K562 (cell line): ENCODE data around the gene IGF1R. TPM values are rescaled to one million over a fixed set of nuclear protein-coding genes. Genes with fewer than 3 reads are reported as not detected.

ENCODE experiments used
- ATAC-seq: fragments of 200-7000 bp; cut with Tn5 transposase; 3 replicates; pipeline ENCODE4 v1.9.1; 2020; ENCODE audit warnings: moderate library complexity
- BruUV-seq: library from RNA; stranded (reverse); fragments of 400-500 nt; replicated peaks from 2 replicates; lab custom pipeline; 2021; lab: Mats Ljungman, UMichigan
- CTCF ChIA-PET: fragments of 300-600 bp; formaldehyde crosslinking; extraction: SDS; loops from one replicate; lab custom pipeline; 2021; ENCODE audit warnings: low intra/inter-chr PET ratio; lab: Yijun Ruan, JAX
- POLR2A ChIA-PET: fragments of 300-600, 350-650 bp; sonication (Branson Sonifier 250); formaldehyde crosslinking; extraction: SDS; loops from one replicate; lab custom pipeline; 2021; ENCODE audit warnings: antibody characterized with exemption, inconsistent platforms; lab: Yijun Ruan, JAX
- DNase-seq, 4 experiments: peaks; one replicate each; pipeline versions ENCODE4 v3.0.0 to v3.0.0-alpha.2; 2011 to 2018; ENCODE audit warnings: low spot score in 3 of 4, mixed read lengths in 3 of 4; ENCODE audit errors: extremely low read depth in 1 of 4
- FAIRE-seq: peaks from 2 replicates; lab custom pipeline; 2011; peaks lifted over from hg19 to GRCh38; lab: Jason Lieb, UNC
- H2AFZ ChIP-seq: 2 replicates; pipeline ENCODE4 v1.6.0; 2011; ENCODE audit warnings: low read depth, low read length, control low read depth, inconsistent platforms
- H3K27ac ChIP-seq: fragments of 200-600 bp; 3 replicates; pipeline ENCODE4 v1.8.0; 2011; ENCODE audit warnings: low read depth, mild to moderate bottlenecking, control low read depth, inconsistent platforms, low read length, moderate library complexity, mixed read lengths; ENCODE audit errors: extremely low read depth
- H3K27me3 ChIP-seq, 2 experiments: fragments of 300-600 bp in 1 of 2; 2 replicates in 1 of 2; 3 replicates in 1 of 2; pipeline versions ENCODE4 v1.6.0 to v1.8.0; 2011; ENCODE audit warnings: inconsistent platforms in 2 of 2, low read length in 2 of 2, mild to moderate bottlenecking in 1 of 2, mixed read lengths in 1 of 2, moderate library complexity in 1 of 2; ENCODE audit not compliant: control insufficient read depth in 2 of 2, insufficient read depth in 2 of 2
- H3K36me3 ChIP-seq: fragments of 300-600 bp; 3 replicates; pipeline ENCODE4 v1.8.0; 2011; ENCODE audit warnings: mild to moderate bottlenecking, low read length, inconsistent platforms; ENCODE audit not compliant: control insufficient read depth, insufficient read depth
- H3K4me1 ChIP-seq, 2 experiments: fragments of 200-600 bp in 1 of 2; replicated peaks in 1 of 2; 2 replicates in 1 of 2; 3 replicates in 1 of 2; pipeline versions ENCODE4 v1.5.1 to v1.8.0; 2011; ENCODE audit warnings: inconsistent platforms in 2 of 2, low read length in 2 of 2, mild to moderate bottlenecking in 1 of 2, mixed read lengths in 1 of 2, moderate library complexity in 1 of 2; ENCODE audit not compliant: control insufficient read depth in 2 of 2, insufficient read depth in 2 of 2
- H3K4me2 ChIP-seq: 2 replicates; pipeline ENCODE4 v1.6.1; 2011; ENCODE audit warnings: low read length, control low read depth, inconsistent platforms, mixed read lengths; ENCODE audit not compliant: insufficient read depth
- H3K4me3 ChIP-seq: fragments of 200-600 bp; sonication (generic), shearing (Covaris generic); 2 replicates; pipeline ENCODE4 v1.5.1; 2016; ENCODE audit warnings: control low read depth, inconsistent platforms
- H3K79me2 ChIP-seq: fragments of 200-600 bp; 3 replicates; pipeline ENCODE4 v1.8.0; 2011; ENCODE audit warnings: low read length, inconsistent platforms; ENCODE audit not compliant: control insufficient read depth, insufficient read depth
- H3K9ac ChIP-seq, 2 experiments: 2 replicates each; pipeline versions ENCODE4 v1.6.0 to v1.6.1; 2011; ENCODE audit warnings: low read depth in 2 of 2, low read length in 2 of 2, control low read depth in 1 of 2, inconsistent platforms in 1 of 2, mild to moderate bottlenecking in 1 of 2, mixed read lengths in 1 of 2; ENCODE audit not compliant: insufficient read depth in 1 of 2
- H3K9me1 ChIP-seq: one replicate; pipeline ENCODE4 v1.6.0; 2011; ENCODE audit warnings: inconsistent platforms, mild to moderate bottlenecking, low read length, moderate library complexity; ENCODE audit not compliant: control insufficient read depth, insufficient read depth
- H3K9me3 ChIP-seq: replicated peaks from 2 replicates; pipeline ENCODE4 v1.5.1; 2011; ENCODE audit warnings: low read depth, low read length, inconsistent platforms; ENCODE audit not compliant: control insufficient read depth, insufficient read depth
- H4K20me1 ChIP-seq: replicated peaks from 2 replicates; pipeline ENCODE4 v1.6.1; 2011; ENCODE audit warnings: low read length, inconsistent platforms, mixed read lengths; ENCODE audit not compliant: control insufficient read depth, insufficient read depth
- BDP1 ChIP-seq: IDR thresholded peaks from 3 replicates; pipeline ENCODE4 v1.6.1; 2011; ENCODE audit not compliant: insufficient read length, insufficient read depth
- KHSRP ChIP-seq: fragments of 450-650 bp; IDR thresholded peaks from 2 replicates; pipeline ENCODE4 v1.6.1; 2017
- SAP30 ChIP-seq: fragments of 200-600 bp; sonication (generic); IDR thresholded peaks from 2 replicates; pipeline ENCODE4 v1.6.1; 2012; ENCODE audit warnings: borderline replicate concordance, low read depth, mild to moderate bottlenecking, moderate library complexity, low read length, control low read depth, inconsistent platforms; ENCODE audit not compliant: insufficient read depth, poor library complexity, severe bottlenecking
- ZKSCAN8 ChIP-seq: fragments of 200-800 bp; sonication (Bioruptor generic); IDR thresholded peaks from 2 replicates; pipeline ENCODE4 v1.6.1; 2016; ENCODE audit warnings: missing genetic modification characterization, missing compliant biosample characterization
- ZNF408 ChIP-seq: fragments of 250-450 bp; sonication (Bioruptor Pico); IDR thresholded peaks from 2 replicates; pipeline ENCODE4 v1.4.0; 2020; ENCODE audit warnings: low read depth, mild to moderate bottlenecking, moderate library complexity
- WGBS: fragments of 100-300 bp; shearing (Covaris generic); methylation state at CpG from one replicate; pipeline ENCODE4 v1.1.6; 2016; ENCODE audit warnings: low coverage, mixed read lengths; ENCODE audit not compliant: insufficient coverage; ENCODE audit errors: missing lambda C conversion rate; 5-methylcytosine and 5-hydroxymethylcytosine counted together
- in situ Hi-C: fragments of 300-500 bp; cut with MboI; formaldehyde crosslinking; loops from 4 replicates; pipeline ENCODE4 v1.15.0; 2018; ENCODE audit warnings: inconsistent platforms, mixed read lengths
- intact Hi-C: fragments of 100-400 bp; cut with micrococcal nuclease; formaldehyde crosslinking; loops from 2 replicates; pipeline ENCODE4 v1.14.2; 2022
- polyA plus RNA-seq, 8 experiments: library from polyadenylated mRNA; depleted of rRNA in 4 of 8; stranded (reverse) in 5 of 8; unstranded in 3 of 8; fragments of >200 nt; fragmentation: Nextera tagmentation in 2 of 8; fragmentation: Illumina TruSeq in 1 of 8; extraction: Ambion mirVana in 2 of 8; extraction: Trizol in 1 of 8; gene quantifications; 2 replicates each; pipeline versions ENCODE4 v1.2.1 to v1.2.3, GENCODE V29; 2011 to 2014; ENCODE audit warnings: inconsistent platforms in 1 of 8, missing spikeins in 1 of 8
- total RNA-seq, 7 experiments: library from RNA; depleted of rRNA in 6 of 7; stranded (reverse); fragments of >200 nt in 6 of 7; fragmentation: Illumina TruSeq in 2 of 7; extraction: Trizol in 2 of 7; gene quantifications; 2 replicates each; pipeline versions ENCODE4 v1.2.1 to v1.2.3, GENCODE V29; 2011 to 2021; ENCODE audit warnings: low replicate concordance in 1 of 7
- TF ChIP-seq, protein P1 (sequence below): sonication (generic); formaldehyde crosslinking; IDR thresholded peaks from 2 replicates; pipeline ENCODE4 v1.8.0; 2022; ENCODE audit warnings: mild to moderate bottlenecking, missing genetic modification reagents

The IGF1R gene
- total and polyA plus RNA-seq, 9 of the 15 experiments (the other 6 are each of a cell fraction or from before 2014, with no cell fraction given) = 0.35 to 8.0 (median 1.6) TPM

- no peak overlapping the region for H3K27ac ChIP-seq
- TF ChIP-seq KHSRP (no peak), ZKSCAN8 (CRISPR knock-in tag) (no peak), SAP30 (no peak), BDP1 (no peak), ZNF408 (CRISPR knock-in tag) (no peak)
- TF ChIP-seq, protein P1, sequence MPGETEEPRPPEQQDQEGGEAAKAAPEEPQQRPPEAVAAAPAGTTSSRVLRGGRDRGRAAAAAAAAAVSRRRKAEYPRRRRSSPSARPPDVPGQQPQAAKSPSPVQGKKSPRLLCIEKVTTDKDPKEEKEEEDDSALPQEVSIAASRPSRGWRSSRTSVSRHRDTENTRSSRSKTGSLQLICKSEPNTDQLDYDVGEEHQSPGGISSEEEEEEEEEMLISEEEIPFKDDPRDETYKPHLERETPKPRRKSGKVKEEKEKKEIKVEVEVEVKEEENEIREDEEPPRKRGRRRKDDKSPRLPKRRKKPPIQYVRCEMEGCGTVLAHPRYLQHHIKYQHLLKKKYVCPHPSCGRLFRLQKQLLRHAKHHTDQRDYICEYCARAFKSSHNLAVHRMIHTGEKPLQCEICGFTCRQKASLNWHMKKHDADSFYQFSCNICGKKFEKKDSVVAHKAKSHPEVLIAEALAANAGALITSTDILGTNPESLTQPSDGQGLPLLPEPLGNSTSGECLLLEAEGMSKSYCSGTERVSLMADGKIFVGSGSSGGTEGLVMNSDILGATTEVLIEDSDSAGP (CRISPR knock-in tag) = no peak
- intact Hi-C loops = no loop called here
Observed at GRCh38 chr15:98717371-98717770, 69.0 kb downstream of the IGF1R start.

More at GRCh38 chr15:98717371-98717770, 69.0 kb downstream of the IGF1R start:
- no peaks in the 10 kb centered on the region for H3K9me1 ChIP-seq
- H2AFZ ChIP-seq = no peak overlapping the region
- no peaks in the 10 kb centered on the region for H3K79me2 ChIP-seq
- ATAC-seq = no peak
- H3K27me3 ChIP-seq = peaks cover 7 to 63% of the 10 kb centered on the region in 2 experiments
- H3K36me3 ChIP-seq = no peaks in the 10 kb centered on the region
- ChIA-PET CTCF (no interaction called here), POLR2A (interaction anchor here (0.6 to 1.2 kb wide), 2 partner anchors 14 to 188 kb away, joined by 3 to 4 read pairs; no protein-coding TSS in a partner anchor)
- no peak for FAIRE-seq
- in situ Hi-C loops = no loop called here
- H3K4me2 ChIP-seq = no peak overlapping the region
- 2% methylated on average over 5 of the region's 5 CpGs for whole genome bisulfite sequencing
- H3K4me3 ChIP-seq = no peak overlapping the region
- no peak for DNase-seq
- no peaks in the 10 kb centered on the region for H3K9me3 ChIP-seq
- H4K20me1 ChIP-seq = peaks cover 44% of the 10 kb centered on the region
- BruUV-seq = no TSS peak
- H3K4me1 ChIP-seq = no peaks in the 10 kb centered on the region
- H3K9ac ChIP-seq = no peak overlapping the region
